ENCODE measurements around the gene HNRNPH1. TPM values are rescaled to one million over a fixed set of nuclear protein-coding genes. Genes with fewer than 3 reads are reported as not detected.
"Not testable (repeated sequence)": the region's sequence is repeated elsewhere in the genome, so short reads cannot be mapped to it uniquely, and the experiment has no call there.

The HNRNPH1 gene
- polyA plus RNA-seq, 3 donors: 187 to 231 (median 195) TPM

- not testable (repeated sequence) for H3K27ac ChIP-seq (ENCODE audit: low read depth, low read length)
Measured at GRCh38 chr5:179633501-179634369, 10.3 kb upstream of the HNRNPH1 start.

GRCh38 chr5:179624841-179625271 is 1.4 kb upstream of the HNRNPH1 start:
- H3K27ac ChIP-seq (ENCODE audit: low read depth, low read length): no peak overlapping the region
- 67 to 90% (median 88%) methylated on average over 9 of the region's 9 CpGs for WGBS, 3 donors

More at GRCh38 chr5:179633501-179634369, 10.3 kb upstream of the HNRNPH1 start:
- WGBS, 3 donors: 62 to 75% (median 69%) methylated on average over 18 to 19 of the region's 38 CpGs

GRCh38 chr5:179623906-179624741 is 653 bp upstream of the HNRNPH1 start:
- 9 to 12% (median 10%) methylated on average over 68 of the region's 68 CpGs for WGBS, 3 donors

GRCh38 chr5:179621551-179622214 is 1.8 kb downstream of the HNRNPH1 start:
- no peak overlapping the region for H3K27ac ChIP-seq (ENCODE audit: low read depth, low read length)
- whole genome bisulfite sequencing, 3 donors: 5 to 12% (median 11%) methylated on average over 11 of the region's 11 CpGs

More at GRCh38 chr5:179623906-179624741, 653 bp upstream of the HNRNPH1 start:
- H3K27ac ChIP-seq (ENCODE audit: low read depth, low read length): peak overlapping the region; percentile 36

DNA sequence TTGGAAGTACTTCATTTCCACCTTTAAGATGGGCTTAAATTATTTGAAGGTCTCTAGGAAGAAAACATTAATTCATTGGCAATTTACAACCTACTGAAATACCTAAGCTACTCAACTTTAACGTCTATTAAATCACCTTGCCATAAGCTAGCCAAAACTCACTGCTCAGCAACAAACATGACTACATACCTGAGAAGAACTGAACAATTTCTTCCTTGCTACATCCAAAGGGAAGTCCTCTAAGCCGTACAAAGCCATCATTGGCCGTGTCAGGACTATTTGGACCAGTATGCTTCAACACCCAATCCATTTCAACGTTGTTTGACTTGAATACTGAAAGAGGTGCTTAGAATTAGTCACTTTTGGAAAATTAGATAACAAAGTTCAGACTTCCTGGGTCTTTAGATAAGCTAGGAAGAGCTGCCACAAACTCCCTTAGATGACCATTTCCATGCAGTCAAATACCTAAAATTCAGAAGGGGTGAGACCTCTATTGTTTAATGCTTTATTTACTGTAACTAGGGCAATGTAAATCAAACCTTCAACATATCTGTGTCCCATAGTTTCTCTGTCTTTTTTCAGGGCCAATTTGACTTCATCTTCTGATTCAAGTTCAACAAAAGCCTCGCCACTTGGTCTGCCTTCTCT is 2.6 kb downstream of the HNRNPH1 start:
- H3K27ac ChIP-seq (ENCODE audit: low read depth, low read length): no peak overlapping the region
- 6 to 17% (median 11%) methylated on average over 5 of the region's 5 CpGs for WGBS, 3 donors

DNA sequence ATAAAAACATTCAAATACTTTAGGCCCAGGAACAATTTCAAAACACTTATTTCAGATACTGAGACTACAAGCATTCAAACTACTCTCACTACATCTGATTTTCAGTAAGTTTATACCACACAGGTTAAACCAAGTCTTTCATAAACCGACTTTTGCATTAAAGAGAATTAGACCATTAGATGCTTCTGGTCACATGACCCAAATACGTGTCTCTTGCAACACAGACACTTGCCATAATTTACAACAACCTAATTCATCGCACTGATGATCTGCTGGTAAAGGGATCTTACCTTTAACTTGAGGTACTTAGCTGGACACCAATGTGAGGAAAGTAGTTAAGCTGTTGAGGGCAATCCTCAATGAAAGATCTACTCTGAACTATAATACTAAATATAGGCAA is 3.2 kb downstream of the HNRNPH1 start:
- WGBS, 3 donors: 1 to 5% (median 3%) methylated on average over 3 of the region's 3 CpGs
- H3K27ac ChIP-seq (ENCODE audit: low read depth, low read length): no peak overlapping the region

GRCh38 chr5:179619776-179620175 is 3.7 kb downstream of the HNRNPH1 start:
- 6 to 19% (median 17%) methylated on average over 4 of the region's 4 CpGs for WGBS, 3 donors
- no peak overlapping the region for H3K27ac ChIP-seq (ENCODE audit: low read depth, low read length)

GRCh38 chr5:179618923-179619554 is 4.4 kb downstream of the HNRNPH1 start:
- WGBS, 3 donors: 10 to 22% (median 21%) methylated on average over 6 of the region's 6 CpGs
- no peak overlapping the region for H3K27ac ChIP-seq (ENCODE audit: low read depth, low read length)

DNA sequence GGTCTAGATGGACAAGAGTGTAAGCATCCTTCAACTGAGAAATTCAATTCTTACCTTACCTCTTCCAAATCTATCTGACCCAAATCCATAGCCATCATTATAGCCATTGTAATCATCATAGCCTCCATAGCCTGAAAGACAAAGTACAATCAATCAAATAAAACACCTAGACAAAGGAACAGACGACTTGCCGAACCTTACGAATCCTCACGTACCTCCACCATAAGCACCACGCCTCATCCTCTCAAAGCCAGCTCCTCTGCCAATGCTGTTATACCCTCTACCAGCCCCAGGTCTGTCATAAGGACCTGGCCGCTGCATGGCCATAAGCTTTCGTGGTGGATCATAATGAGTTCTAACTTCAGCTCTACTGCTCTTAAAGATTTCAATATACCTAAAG is 5.5 kb downstream of the HNRNPH1 start:
- 65 to 83% (median 72%) methylated on average over 7 of the region's 7 CpGs for WGBS, 3 donors
- H3K27ac ChIP-seq (ENCODE audit: low read depth, low read length): no peak overlapping the region

DNA sequence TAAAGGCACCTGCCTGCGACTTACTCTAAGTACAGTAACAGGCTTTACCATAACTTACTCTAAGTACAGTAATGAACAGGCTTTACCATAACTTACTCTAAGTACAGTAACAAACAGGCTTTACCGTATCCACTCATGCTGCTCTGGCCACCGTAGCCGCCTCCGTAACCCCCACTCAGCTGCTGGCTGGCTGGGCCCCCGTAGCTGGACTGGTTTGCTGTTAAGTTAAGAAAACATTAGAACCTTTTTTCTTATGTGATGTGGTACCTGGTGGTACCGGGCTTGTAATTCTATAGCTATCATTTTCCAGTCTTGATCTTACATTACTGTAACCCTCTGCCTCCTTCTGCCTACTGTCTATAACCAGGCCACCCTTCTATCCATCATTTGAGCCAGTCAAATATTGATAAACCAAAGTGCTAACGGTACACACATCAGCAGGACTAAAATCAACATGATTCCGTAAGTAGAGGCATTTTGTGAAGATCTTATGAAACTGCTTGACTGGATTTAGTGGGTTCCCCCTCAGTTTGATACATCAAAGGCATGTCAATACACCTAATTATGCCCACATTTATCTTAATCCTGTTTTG is 7.4 kb downstream of the HNRNPH1 start:
- no peak overlapping the region for H3K27ac ChIP-seq (ENCODE audit: low read depth, low read length)
- 76 to 83% (median 81%) methylated on average over 9 of the region's 9 CpGs for WGBS, 3 donors

GRCh38 chr5:179615203-179615602 is 8.3 kb downstream of the HNRNPH1 start:
- 44 to 63% (median 44%) methylated on average over 2 of the region's 2 CpGs for WGBS, 3 donors
- no peak overlapping the region for H3K27ac ChIP-seq (ENCODE audit: low read depth, low read length)

DNA sequence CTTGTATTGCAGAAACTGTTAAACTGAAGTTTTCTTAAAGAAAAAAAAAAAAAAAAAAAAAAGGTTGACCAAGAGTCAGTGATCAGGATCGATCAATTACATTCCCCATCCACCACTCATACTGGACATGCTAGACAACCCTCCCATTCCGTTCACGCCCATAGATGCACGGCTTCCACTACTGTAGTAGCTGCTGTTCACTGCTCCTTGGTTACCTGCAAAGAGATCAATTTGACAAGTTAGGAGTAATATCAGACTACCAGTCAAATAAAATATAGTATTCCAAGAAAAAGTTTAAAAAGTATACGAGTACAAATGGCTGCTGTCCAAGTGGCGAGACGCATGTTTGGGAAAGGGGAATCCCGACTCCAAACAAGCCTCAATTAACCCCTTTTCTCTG is 8.7 kb downstream of the HNRNPH1 start:
- 44 to 70% (median 69%) methylated on average over 8 of the region's 8 CpGs for WGBS, 3 donors
- H3K27ac ChIP-seq (ENCODE audit: low read depth, low read length): no peak overlapping the region

DNA sequence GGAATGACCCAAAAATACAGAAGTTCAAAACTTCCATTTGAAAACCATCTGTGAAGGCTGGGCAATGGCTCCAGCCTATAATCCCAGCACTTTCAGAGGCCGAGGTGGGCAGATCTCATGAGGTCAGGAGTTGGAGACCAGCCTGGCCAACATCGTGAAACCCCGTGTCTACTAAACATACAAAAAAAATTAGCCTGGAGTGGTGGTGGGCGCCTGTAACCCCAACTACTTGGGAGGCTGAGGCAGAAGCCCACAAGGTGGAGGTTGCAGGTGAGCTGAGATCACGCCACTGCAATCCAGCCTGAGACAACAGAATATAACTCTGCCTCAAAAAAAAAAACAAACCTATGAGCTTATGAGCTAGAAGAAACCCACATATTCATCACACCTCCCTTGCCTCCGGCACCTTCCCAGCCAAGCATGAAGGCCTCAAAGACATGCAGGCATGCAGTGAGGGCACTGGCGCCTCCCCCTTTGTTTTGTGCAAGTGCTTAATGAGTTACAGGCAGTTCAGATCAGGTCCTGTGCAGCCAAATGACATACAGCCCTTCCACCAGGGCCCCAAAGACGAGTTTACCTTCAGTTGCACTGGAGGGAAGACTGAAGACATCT is 9.9 kb downstream of the HNRNPH1 start:
- 73 to 80% (median 79%) methylated on average over 8 of the region's 8 CpGs for WGBS, 3 donors
- no peak overlapping the region for H3K27ac ChIP-seq (ENCODE audit: low read depth, low read length)

- 76 to 86% (median 85%) methylated on average over 21 of the region's 21 CpGs for WGBS, 3 donors
- H3K27ac ChIP-seq (ENCODE audit: low read depth, low read length): no peak overlapping the region
Measured at GRCh38 chr5:179612577-179613459, 10.7 kb downstream of the HNRNPH1 start.

DNA sequence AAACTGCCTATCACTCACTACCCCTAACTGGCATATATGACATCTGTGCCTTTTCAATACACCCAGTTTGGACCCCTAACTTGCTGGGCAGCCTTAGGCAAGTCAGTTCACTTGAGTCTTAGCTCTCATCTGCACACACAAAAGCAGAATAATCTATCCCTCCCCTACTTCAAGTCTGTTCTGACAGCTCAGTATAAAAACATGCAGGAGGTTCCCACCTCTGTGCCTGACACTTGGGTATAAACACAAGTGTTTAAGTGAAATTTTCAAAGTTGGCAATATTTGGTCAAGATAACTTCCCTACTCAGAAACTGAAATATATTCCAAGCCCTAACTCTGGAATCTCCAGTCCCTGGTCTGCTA is 12.6 kb downstream of the HNRNPH1 start:
- H3K27ac ChIP-seq (ENCODE audit: low read depth, low read length): no peak overlapping the region

GRCh38 chr5:179610109-179610902 is 13.2 kb downstream of the HNRNPH1 start:
- no peak overlapping the region for H3K27ac ChIP-seq (ENCODE audit: low read depth, low read length)
- WGBS, 3 donors: 75 to 77% (median 76%) methylated on average over 23 of the region's 23 CpGs

Measured in adipose tissue (tissue), 3 donors.